Stimulated activated CD4-positive, alpha-beta T cell treated with anti-CD3 and anti-CD28 coated beads, Interleukin-4, amount 100 ng/mL, for 1 hour (primary cell): ENCODE data around the gene CDKN2D.

Source experiments
- DNase-seq: peaks from one replicate; pipeline ENCODE4 v3.0.0-alpha.2; 2020

Gene CDKN2D

DNA sequence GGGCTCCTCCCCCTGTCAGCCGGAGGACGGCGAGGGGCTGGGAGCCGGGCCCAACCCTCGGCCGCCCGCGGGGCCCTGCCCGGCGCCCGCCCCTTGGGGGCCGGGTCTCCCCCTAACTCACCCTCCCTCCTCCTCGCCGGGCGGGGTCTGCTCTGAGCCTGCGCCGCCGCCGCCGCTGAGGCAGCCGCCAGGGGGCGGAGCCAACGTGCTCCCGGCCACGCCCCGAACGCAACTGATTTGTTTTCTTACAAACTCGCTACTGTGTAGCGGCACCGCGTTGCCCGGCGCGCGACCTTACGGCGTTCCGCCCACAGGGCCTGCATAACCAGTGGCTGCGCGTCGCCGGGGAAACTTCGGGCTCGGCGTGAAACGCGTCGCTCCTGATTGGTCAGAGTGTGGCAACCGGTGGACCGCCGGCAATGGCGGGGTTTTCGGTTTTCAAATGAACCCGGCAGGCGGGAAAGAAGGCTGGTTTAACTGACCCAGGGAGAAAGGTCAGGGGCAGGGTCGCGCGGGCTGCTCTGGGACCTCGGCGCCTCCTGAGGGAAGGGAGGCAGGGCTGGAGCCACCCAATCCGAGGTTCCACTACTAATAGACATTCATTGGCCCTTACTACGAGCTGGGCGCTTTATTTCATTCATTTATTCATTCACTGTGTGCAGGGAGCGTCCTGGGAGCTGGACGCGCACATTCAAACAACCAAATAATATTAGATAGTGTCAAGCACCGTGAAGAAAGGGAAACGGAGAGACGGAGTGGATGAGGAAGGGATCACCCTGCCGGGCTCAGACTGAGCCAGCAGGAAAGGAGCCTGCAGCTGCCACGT is at the start of gene CDKN2D:
TSS of gene CDKN2D (minus strand) at position 154 of the 826 bp plus-strand sequence. CDS start 326 bp downstream, outside the sequence.
- peak; percentile 100 for DNase-seq

DNA sequence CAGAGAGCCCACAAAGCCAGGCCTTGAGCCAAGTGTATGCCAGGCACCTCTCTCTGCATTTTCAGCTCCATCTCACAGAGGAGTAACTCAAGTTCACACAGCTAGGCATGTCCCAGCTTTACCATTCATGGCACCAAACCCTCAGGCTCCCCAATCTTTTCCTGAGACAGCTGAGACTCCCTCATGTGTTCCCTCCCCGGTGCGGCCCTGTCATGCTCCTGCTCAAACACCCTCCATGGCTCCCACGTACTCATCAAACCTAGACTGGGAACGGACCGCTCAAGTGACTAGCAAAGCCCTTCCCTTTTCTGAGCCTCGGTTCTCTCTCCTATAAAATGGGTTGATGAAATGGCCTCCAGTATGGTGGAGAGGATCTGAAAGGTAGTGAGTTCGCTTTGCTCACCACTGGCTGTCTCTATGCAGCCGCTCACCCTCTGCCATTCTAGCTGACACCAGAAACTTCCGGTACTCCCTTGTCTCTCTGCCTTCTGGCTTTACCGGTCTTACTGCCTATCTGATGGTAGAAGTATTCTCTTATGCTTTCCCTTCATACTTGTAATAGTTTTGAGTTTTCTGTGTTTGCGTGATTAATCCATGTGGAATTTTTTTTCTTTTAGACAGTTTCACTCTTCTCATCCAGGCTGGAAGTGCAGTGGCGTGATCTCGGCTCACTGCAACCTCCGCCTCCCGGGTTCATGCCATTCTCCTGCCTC is 48.8 kb upstream of the CDKN2D start:
- DNase-seq, result no peak

DNA sequence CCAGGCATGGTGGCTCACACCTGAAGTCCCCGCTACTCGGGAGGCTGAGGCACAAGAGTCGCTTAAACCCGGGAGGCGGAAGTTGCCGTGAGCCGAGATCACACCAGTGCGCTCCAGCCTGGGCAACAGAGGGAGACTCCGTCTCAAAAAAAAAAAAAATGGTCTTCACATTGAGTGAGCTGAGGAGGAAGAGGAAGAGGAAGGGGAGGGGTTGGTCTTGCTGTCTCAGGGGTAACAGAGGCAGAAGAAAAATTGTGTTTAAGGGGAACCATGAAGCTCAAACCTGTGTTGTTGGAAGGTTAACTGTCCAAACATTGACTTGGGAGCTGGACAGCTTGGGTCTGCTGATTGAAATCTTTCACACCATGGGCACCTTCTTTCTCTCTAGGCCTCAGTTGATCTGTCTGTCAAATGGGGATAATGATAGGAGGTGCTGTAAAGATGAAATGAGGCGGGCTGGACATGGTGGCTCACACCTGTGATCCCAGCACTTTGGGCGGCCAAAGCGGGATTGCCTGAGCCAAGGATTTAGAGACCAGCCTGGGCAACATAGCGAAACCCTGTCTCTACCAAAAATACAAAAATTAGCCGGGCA is 46.7 kb upstream of the CDKN2D start:
- no peak for DNase-seq

DNA sequence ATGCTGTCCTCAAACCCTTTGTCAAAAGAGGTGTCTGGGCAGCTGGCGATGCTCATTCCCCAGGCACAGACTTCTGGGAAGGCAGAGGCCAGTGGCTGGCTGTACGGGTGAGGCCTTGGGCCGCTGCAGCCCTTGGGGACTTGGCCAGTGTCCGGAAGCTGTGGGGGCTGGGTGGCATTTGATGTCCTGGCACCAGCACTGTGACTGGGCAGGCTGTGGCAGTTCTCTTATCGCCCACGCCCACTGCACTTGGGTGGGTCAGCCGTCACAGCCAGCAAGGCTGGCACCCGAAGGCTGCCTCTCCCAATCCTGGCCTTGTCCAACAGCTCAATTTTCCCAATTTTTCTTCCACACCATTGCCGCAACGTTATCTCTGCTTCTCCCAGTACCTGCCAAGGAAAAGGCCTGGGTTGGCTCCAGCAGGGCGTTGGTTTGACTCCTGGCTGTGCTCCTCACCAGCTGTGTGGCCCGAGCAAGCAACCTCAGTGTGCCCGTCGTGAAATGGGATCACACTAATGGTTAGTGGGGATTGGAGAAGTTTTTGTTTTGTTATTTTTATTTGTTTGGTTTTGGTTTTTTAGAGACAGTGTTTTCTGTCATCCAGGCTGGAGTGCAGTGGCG is 43.8 kb upstream of the CDKN2D start:
- DNase-seq, result no peak

DNA sequence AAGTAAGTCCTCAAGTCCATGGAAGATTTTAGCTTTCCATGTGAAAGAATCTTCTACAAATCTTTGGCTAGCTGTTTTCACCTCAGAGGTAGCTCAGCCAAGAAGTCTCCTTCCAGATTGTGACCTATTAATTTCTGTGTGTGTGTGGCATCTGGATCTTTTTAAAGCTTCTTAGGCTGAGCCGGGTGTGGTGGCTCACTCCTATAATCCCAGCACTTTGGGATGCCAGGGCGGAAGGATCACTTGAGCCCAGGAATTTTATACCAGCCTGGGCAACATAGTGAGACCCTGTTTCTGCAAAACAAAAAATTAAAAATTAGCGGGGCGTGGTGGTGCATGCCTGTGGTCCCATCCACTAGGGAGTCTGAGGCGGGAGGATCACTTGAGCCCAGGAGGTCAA is 43.1 kb upstream of the CDKN2D start:
- DNase-seq, result no peak

DNA sequence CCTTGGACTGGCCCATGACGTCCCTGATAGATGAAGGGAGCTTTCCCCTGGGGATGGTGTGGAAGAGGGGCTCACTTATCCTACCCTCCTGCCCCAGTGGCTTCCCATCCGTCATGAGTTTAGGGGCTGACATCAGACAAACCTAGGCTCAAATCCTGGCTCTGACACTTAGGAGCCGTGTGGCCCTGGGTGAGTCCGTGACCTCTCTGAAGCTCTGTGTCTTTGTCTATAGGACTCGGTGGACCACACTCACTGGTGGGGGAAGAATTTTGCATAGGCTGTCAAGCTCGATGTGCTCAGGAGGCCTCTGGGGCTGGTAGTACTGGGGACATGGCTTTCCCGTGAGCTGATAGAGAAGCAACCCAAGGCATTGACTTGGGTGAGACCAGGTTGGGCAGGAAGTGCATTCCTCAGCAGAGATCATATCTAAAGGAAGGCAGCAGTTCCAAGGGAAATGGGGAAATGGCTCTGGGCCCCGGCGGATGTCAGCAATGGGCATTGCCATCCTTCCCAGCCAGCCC is 35.7 kb upstream of the CDKN2D start:
- DNase-seq, result peak; percentile 7

DNA sequence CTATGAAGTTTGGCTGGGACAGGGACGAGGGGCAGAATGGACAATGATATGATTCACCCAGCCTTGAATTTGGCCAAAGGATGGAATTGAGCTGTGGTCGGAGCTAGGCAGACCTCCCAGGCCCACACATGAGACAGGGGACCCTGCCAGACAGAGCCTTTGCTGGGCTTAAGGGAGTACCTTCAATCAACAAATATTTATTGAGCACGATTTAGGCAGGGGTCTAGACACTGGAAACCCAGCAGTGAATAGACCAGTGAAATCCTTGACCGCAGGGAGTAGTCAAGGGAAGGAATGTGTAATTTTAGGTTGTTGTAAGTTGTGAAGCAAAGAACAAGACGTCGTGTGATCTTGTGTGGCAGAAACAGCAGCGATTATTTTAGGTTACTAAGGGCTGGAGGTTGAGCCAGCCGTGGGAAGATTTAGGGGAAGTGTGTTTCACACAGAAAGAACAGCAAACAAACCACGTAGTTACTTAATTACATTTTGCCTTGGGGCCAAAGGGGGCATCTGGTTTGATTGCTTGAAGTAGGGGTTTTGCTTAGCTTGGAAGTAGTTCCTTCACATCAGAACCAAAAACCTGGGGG is 35.2 kb upstream of the CDKN2D start:
- DNase-seq, result peak; percentile 16

DNA sequence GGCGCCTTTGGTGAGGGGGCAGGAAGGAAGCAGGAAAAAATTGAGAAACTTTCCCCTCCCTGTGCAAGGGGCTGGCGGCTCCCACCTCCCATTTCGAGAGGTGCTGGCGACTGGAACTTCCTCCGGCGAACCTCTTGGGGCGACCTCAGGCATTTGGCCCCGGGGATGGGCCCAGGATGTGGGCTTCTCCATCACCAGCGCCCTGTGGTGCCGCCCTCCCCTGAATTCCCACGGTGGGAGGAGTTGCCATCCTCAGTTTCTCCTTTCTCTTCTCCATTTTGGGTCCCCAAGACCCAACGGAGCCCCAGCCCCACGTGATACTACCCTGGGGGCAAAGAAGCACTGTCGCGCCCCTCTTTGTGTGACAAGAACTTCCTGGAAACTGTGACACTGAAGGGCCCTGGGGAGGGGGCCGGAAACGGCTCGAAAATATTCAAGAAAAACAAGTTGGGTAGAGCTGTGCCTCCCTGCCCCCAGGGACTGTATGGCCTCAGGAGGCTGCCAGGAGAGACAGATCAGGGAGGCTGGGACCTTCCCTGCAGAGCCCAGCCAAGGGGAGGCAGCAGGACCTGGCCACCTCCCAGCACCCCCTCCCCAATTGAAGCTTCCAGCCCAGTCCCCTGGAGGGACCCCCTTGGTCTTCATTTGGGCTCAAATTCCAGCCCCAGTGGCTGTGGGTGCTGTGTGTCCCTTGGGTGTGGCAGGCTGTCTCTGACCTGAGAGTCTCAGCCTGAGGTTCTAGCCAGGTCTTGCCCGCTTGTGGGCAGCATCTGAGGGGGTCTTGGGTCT is 34.5 kb upstream of the CDKN2D start:
- DNase-seq, result peak; percentile 67

DNA sequence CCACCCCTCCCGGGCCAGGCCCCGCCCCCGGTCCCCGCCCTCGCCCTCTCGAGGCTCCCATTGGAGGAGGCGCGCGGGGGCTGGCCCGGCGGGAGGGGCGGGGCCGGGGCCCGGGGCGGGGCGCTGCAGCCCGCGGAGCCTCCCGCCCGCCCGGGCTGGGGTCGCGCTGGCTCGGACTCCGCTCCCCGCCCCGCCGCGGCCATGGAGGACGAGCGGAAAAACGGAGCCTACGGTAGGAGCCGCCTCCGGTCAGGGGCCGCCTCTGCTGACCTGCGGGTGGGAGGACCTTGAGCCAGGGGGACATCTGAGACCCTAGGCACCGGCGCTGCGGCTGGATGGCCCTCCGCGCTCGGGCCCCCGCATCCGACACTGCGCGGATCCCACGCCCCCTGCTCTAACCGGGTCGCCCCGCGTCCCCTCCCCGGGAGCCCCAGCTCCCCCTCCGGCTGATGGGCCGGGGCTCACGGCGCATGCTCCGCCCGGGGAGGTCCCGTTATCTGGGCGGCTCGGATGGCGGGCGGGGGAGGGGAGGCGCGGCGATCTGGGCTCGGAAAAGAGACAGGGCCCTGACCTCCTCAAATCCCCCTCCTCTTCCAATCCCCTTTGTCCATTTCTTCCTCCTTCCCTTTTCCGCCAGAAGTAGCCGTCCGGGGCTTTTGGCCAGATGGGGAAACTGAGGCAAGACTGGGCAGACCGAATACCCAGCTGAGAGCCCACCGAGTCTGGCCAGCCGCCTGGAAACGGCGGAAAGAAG is 33.7 kb upstream of the CDKN2D start:
- DNase-seq, result peak; percentile 90

DNA sequence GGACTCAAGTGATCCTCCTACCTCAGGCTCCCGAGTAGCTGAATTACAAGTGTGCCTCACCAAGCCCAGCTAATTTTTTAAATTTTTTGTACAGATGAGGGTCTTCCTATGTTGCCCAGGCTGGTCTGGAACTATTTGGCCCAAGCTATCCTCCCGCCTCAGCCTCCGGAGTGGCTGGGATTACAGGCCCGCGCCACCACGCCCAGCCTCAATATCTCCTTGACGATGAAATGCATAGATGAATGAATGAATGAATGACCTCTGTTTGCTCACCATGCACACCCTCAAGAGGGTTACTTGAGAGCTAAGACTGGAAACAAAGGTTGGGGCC is 33.2 kb upstream of the CDKN2D start:
- no peak for DNase-seq

DNA sequence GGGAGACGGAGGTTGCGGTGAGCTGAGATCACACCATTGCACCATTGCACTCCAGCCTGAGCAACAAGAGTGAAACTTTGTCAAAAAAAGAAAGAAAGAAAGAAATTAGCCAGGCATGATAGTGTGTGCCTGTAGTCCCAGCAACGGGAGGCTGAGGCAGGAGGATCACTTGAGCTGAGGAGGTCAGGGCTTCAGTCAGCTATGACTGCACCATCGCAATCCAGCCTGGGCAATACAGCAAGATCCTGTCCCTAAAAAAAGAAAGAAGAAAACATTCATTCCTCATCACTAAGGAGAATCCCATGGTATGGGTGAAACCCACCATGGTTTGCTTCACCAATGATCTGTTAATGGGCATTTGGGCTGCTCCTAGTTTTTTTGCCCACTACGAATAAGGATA is 31.4 kb upstream of the CDKN2D start:
- DNase-seq, result no peak

DNA sequence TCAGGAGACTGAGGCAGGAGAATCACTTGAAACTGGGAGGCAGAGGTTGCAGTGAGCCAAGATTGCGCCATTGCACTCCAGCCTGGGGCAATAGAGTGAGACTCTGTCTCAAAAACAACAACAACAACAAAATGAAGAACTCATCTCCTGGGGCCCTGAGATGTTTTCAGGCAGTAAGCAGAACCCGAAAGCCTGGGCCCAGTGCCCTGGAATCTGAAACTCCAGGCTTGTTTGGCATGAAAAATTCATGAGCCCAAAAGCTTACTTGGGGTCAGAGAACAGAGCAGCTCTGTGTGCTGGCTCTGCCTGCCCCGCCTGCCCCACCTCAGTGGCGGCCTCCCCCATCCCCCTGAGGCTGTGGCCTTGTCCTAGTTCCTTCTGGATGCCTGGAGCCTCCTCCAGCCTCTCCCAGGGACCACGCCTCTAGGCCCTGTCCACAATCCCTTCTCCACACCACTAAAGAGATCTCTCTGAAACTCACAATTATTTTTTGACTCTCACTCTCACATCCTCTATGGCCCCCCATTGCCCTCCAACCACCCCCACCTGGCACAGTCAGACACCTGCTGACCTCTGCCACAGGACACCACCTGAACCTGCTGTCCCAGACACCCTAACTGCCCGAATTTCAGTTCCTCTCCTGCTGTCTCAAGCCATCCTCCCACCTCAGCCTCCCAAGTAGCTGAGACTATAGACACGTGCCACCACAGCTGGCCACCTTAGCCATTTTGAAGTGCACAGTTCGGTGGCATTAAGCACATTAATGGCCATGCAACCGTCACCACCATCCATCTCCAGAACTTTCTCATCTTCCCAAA is 25.2 kb upstream of the CDKN2D start:
- DNase-seq, result no peak

DNA sequence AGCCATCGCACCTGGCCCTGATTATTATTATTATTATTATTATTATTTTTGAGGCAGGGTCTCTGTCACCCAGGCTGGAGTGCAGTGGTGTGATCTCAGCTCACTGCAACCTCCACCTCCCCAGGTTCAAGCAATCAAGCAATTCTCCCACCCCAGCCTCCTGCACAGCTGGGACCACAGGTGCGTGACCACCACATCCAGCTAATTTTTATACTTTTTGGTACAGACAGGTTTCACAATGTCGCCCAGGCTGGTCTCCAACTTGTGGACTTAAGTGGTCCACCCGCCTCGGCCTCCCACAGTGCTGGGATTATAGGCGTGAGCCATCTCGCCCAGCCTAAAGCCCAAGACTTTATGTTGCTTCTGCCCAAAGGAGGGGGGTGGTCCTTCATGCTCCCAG is 24.4 kb upstream of the CDKN2D start:
- no peak for DNase-seq

DNA sequence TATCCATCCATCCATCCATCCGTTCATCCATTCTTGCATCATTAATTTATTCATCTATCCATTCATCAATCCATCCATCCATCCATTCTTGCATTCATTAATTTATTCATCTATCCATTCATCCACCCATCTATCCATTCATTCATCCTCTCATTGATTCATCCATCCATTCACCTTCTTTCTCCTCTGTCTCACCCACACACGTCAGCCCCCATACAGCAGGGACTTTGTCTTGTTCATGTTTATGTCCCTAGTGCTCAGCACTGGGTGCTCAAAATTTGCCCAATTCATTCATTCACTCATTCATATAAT is 19.0 kb upstream of the CDKN2D start:
- DNase-seq, result no peak

DNA sequence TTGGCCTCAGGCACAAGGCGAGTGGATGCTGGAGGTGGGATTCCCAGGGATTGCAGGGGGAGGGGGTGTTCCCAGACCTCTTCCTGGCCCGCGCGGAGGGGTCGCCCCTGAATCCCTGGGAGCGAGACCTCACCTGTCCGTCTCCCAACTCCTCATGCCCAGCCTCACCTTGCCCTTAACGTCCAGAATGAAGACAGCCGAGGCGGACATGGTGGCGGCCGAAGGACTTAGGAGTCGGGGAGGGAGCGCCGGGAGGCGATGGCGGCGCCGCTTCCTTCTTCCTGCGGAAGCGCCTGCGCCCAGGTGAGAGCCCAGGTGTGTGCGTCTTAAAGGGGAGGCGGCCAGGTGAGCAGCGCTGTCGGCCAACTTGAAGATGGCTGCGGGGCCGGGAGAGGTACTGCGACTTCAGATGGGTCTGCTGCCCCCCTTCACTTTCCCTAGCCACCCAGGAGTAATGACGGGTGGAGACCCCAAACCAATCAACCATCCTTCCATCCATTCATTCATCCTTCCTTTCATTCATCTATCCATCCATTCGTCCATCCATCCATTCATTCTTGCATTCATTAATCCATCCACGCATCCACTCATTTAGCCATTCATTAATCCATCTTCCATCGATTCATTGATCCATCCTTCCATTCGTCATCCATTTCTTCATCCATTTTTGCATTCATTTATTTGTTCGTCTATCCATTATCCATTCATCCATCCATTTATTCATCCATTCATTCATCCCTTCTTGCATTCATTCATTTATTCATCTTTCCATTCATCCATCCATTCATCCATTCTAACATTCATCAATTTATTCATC is 18.5 kb upstream of the CDKN2D start, which contains the start of gene AP1M2:
TSS of gene AP1M2 (minus strand) at position 291 of the 817 bp plus-strand sequence. CDS start at position 210, 81 bp downstream.
- DNase-seq, result no peak

DNA sequence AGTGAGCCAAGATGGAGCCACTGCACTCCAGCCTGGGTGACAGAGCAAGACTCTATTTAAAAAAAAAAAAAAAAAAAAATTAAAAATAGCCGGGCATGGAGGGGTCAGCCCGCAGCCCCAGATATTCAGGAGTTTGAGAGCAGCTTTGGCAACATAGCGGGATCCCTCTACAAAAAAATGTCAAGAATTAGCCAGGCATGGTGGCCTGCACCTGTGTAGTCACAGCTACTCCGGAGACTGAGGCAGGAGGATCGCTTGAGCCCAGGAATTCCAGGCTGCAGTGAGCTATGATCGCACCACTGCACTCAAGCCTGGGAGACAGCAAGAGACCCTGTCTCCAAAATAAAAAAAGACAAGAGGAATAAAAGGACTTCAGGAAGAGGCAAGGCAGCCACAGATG is 17.6 kb upstream of the CDKN2D start:
- no peak for DNase-seq

DNA sequence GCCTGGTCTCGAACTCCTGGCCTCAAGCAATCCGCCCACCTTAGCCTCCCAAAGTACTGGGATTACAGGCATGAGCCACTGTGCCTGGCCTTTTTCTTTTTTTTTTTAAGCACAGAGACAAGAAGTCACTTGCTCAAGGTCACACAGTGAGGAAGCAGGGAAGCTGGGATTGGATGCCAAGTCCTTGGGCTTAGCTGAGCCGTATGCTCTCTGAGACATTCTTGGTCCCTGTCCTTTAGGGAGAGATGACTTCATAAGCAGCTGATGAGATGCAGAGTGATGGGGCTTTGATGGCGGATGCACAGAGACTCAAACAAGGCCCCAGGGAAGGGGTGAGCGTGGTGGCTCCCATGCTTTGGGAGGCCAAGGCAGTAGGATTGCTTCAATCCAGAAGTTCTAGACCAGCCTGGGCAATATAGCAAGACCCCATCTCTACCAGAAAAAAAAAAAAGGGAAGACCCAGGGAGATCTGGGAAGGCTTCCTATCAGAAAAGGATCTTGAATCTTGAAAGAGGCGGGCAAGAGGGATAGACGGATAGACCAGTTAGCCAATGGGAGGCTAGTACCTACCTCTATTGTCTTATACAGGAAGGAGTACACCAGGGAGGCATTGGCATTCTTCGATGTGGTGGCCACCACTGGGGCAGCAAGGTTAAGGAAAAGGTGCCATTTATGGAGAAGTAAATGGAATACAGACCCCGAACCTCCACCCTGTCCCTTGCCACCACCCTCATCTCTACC is 14.4 kb upstream of the CDKN2D start:
- DNase-seq, result no peak

DNA sequence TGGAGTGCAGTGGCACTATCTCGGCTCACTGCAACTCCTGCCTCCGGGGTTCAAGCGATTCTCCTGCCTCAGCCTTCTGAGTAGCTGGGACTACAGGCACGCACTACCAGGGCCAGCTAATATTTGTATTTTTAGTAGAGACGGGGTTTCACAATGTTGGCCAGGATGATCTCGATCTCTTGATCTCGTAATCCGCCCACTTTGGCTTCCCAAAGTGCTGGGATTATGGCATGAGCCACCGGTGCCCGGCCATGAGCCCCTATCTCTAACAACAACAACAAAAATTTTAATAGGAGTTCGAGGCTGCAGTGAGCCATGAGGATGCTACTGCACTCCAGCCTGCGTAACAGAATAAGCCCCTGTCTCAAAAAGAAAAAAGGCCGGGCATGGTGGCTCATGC is 13.3 kb upstream of the CDKN2D start:
- DNase-seq, result no peak
